Neuronal stem cell (in vitro differentiated cells): ENCODE results near the gene ARFRP1.

Source experiments
- DNase-seq: peaks from one replicate; pipeline ENCODE4 v3.0.0-alpha.2; 2013; ENCODE audit warnings: low spot score
- H2AFZ ChIP-seq: one replicate; pipeline ENCODE4 v1.6.1; 2013; ENCODE audit warnings: mild to moderate bottlenecking, low read length, inconsistent platforms
- H2AK5ac ChIP-seq: 2 replicates; pipeline ENCODE4 v1.6.1; 2013; ENCODE audit warnings: low read depth, mild to moderate bottlenecking, inconsistent platforms, low read length, moderate library complexity, mixed read lengths
- H2BK120ac ChIP-seq: 2 replicates; pipeline ENCODE4 v1.6.1; 2013; ENCODE audit warnings: low read depth, mild to moderate bottlenecking, inconsistent platforms, low read length, moderate library complexity, mixed read lengths
- H2BK12ac ChIP-seq: one replicate; pipeline ENCODE4 v1.6.1; 2013; ENCODE audit warnings: low read length, inconsistent platforms
- H2BK15ac ChIP-seq: 2 replicates; pipeline ENCODE4 v1.6.1; 2013; ENCODE audit warnings: mild to moderate bottlenecking, low read length, inconsistent platforms, mixed read lengths
- H2BK5ac ChIP-seq: one replicate; pipeline ENCODE4 v1.6.1; 2013; ENCODE audit warnings: inconsistent platforms, mild to moderate bottlenecking, low read length, moderate library complexity
- H3K14ac ChIP-seq: one replicate; pipeline ENCODE4 v1.6.1; 2013; ENCODE audit warnings: low read length, inconsistent platforms
- H3K18ac ChIP-seq: 2 replicates; pipeline ENCODE4 v1.6.1; 2013; ENCODE audit warnings: low read length, inconsistent platforms
- H3K23ac ChIP-seq: 2 replicates; pipeline ENCODE4 v1.6.1; 2013; ENCODE audit warnings: low read depth, mild to moderate bottlenecking, mixed read lengths, low read length, inconsistent platforms; ENCODE audit not compliant: poor library complexity
- H3K27ac ChIP-seq: replicated peaks from 3 replicates; pipeline ENCODE4 v1.5.1; 2013; ENCODE audit warnings: low read length, inconsistent platforms
- H3K27me3 ChIP-seq, 3 experiments: 2 replicates each; pipeline ENCODE4 v1.6.1; 2013; ENCODE audit warnings: low read length in 3 of 3, mild to moderate bottlenecking in 2 of 3, inconsistent platforms in 1 of 3, low read depth in 1 of 3, mixed read lengths in 1 of 3, moderate library complexity in 1 of 3; ENCODE audit not compliant: control insufficient read depth in 3 of 3, insufficient read depth in 3 of 3
- H3K36me3 ChIP-seq, 2 donors: replicated peaks in 1 of 2; 2 replicates each; pipeline ENCODE4 v1.6.1; 2013; ENCODE audit warnings: low read length in 2 of 2; ENCODE audit not compliant: control insufficient read depth in 2 of 2, insufficient read depth in 2 of 2
- H3K4ac ChIP-seq: 2 replicates; pipeline ENCODE4 v1.6.1; 2013; ENCODE audit warnings: inconsistent platforms, mild to moderate bottlenecking, low read length, moderate library complexity
- H3K4me1 ChIP-seq, 2 donors: 1 replicate in 1 of 2; 2 replicates in 1 of 2; pipeline ENCODE4 v1.6.1; 2013; ENCODE audit warnings: low read length in 2 of 2, low read depth in 1 of 2; ENCODE audit not compliant: control insufficient read depth in 2 of 2, insufficient read depth in 1 of 2
- H3K4me2 ChIP-seq: one replicate; pipeline ENCODE4 v1.6.1; 2013; ENCODE audit warnings: mild to moderate bottlenecking, low read length, inconsistent platforms; ENCODE audit not compliant: insufficient read depth, poor library complexity, severe bottlenecking
- H3K4me3 ChIP-seq, 2 donors: 2 replicates each; pipeline ENCODE4 v1.5.1; 2013; ENCODE audit warnings: low read length in 2 of 2, mild to moderate bottlenecking in 2 of 2, inconsistent platforms in 1 of 2, moderate library complexity in 1 of 2
- H3K79me1 ChIP-seq: one replicate; pipeline ENCODE4 v1.6.1; 2013; ENCODE audit warnings: low read depth, mild to moderate bottlenecking, inconsistent platforms, low read length, moderate library complexity
- H3K9ac ChIP-seq: one replicate; pipeline ENCODE4 v1.6.1; 2013; ENCODE audit warnings: mild to moderate bottlenecking, low read depth, low read length, inconsistent platforms; ENCODE audit not compliant: poor library complexity
- H3K9me3 ChIP-seq, 2 donors: replicated peaks in 1 of 2; 2 replicates each; pipeline versions ENCODE3 to v1.6.1; 2013; ENCODE audit warnings: low read length in 2 of 2, mild to moderate bottlenecking in 2 of 2, inconsistent platforms in 1 of 2, low read depth in 1 of 2, mixed read lengths in 1 of 2, moderate library complexity in 1 of 2; ENCODE audit not compliant: control insufficient read depth in 2 of 2, insufficient read depth in 1 of 2
- H4K8ac ChIP-seq: one replicate; pipeline ENCODE4 v1.6.1; 2013; ENCODE audit warnings: low read depth, mild to moderate bottlenecking, inconsistent platforms, low read length, moderate library complexity
- H4K91ac ChIP-seq: one replicate; pipeline ENCODE4 v1.6.1; 2013; ENCODE audit warnings: low read length, low read depth, mild to moderate bottlenecking, inconsistent platforms; ENCODE audit not compliant: poor library complexity
- WGBS, 2 donors: extraction: QIAGEN DNeasy Blood & Tissue Kit; methylation state at CpG; one replicate each; pipeline ENCODE4 v1.1.7; 2013; ENCODE audit warnings: missing lambda C conversion rate in 2 of 2, mixed read lengths in 1 of 2; ENCODE audit not compliant: insufficient read length in 2 of 2, insufficient replicate concordance in 1 of 2; ENCODE audit errors: extremely low coverage in 2 of 2; 5-methylcytosine and 5-hydroxymethylcytosine counted together

ARFRP1 gene

GRCh38 chr20:63754008-63754407 lies 46.2 kb upstream of the ARFRP1 start:
- Histone ChIP-seq H3K9me3 (no peaks in the 10 kb centered on the region), H2BK120ac (no peak overlapping the region), H2AFZ (no peak overlapping the region), H3K9ac (no peak overlapping the region), H3K14ac (no peak overlapping the region), H2AK5ac (no peak overlapping the region), H3K18ac (peak overlapping the region; percentile 3), H3K27me3 (no peaks in the 10 kb centered on the region), H3K23ac (no peak overlapping the region), H3K4me3 (no peak overlapping the region), H3K4ac (peak overlapping the region; percentile 78), H3K4me1 (peaks cover 6 to 8% of the 10 kb centered on the region in 2 donors), H4K91ac (no peak overlapping the region), H2BK15ac (no peak overlapping the region), H3K79me1 (peaks cover 2% of the 10 kb centered on the region), H3K4me2 (no peak overlapping the region), H2BK12ac (peak overlapping the region; percentile 49), H3K36me3 (peaks cover 2 to 46% of the 10 kb centered on the region in 2 donors), H4K8ac (no peak overlapping the region), H3K27ac (peak overlapping the region; percentile 40), H2BK5ac (no peak overlapping the region)
- DNase-seq: no peak
- no CpG with 5 or more reads among the region's 16 CpGs for WGBS, 2 donors

GRCh38 chr20:63753381-63753780 lies 45.6 kb upstream of the ARFRP1 start:
- Histone ChIP-seq H2BK120ac (no peak overlapping the region), H4K8ac (no peak overlapping the region), H3K27me3 (no peaks in the 10 kb centered on the region), H3K27ac (no peak overlapping the region), H3K9ac (peak overlapping the region; percentile 30), H3K18ac (peak overlapping the region; percentile 46), H3K14ac (no peak overlapping the region), H3K36me3 (peaks cover 2 to 47% of the 10 kb centered on the region in 2 donors), H3K9me3 (no peaks in the 10 kb centered on the region), H3K79me1 (peaks cover 2% of the 10 kb centered on the region), H3K23ac (no peak overlapping the region), H3K4ac (no peak overlapping the region), H2BK5ac (no peak overlapping the region), H2BK15ac (no peak overlapping the region), H2BK12ac (no peak overlapping the region), H3K4me2 (no peak overlapping the region), H2AFZ (no peak overlapping the region), H4K91ac (no peak overlapping the region), H3K4me1 (peaks cover 6 to 8% of the 10 kb centered on the region in 2 donors), H2AK5ac (no peak overlapping the region), H3K4me3 (no peak overlapping the region)
- no CpG with 5 or more reads among the region's 13 CpGs for WGBS, 2 donors
- DNase-seq: no peak

- Histone ChIP-seq H2BK15ac (no peak overlapping the region), H3K27me3 (no peaks in the 10 kb centered on the region), H3K14ac (no peak overlapping the region), H3K36me3 (peaks cover 2 to 47% of the 10 kb centered on the region in 2 donors), H3K9me3 (no peaks in the 10 kb centered on the region), H3K4me3 (no peak overlapping the region), H3K18ac (no peak overlapping the region), H3K4me2 (no peak overlapping the region), H3K79me1 (no peaks in the 10 kb centered on the region), H2BK12ac (no peak overlapping the region), H2BK5ac (no peak overlapping the region), H4K8ac (no peak overlapping the region), H2BK120ac (no peak overlapping the region), H2AK5ac (peak overlapping the region; percentile 41), H3K23ac (peak overlapping the region; percentile 17), H3K4me1 (peaks cover 6 to 8% of the 10 kb centered on the region in 2 donors), H2AFZ (no peak overlapping the region), H3K4ac (no peak overlapping the region), H3K27ac (no peak overlapping the region), H4K91ac (no peak overlapping the region), H3K9ac (no peak overlapping the region)
- DNase-seq: no peak
- no CpG with 5 or more reads among the region's 50 CpGs for WGBS, 2 donors
Observed at GRCh38 chr20:63752411-63753101, 44.8 kb upstream of the ARFRP1 start.

- no peak overlapping the region for H3K4me2 ChIP-seq
- H3K18ac ChIP-seq: peak overlapping the region; percentile 93
- H4K91ac ChIP-seq: peak overlapping the region; percentile 89
- peaks cover 6 to 8% of the 10 kb centered on the region in 2 donors for H3K4me1 ChIP-seq
- no peak overlapping the region for H3K4ac ChIP-seq
- H2BK5ac ChIP-seq: peak overlapping the region; percentile 36
- H3K9me3 ChIP-seq: no peaks in the 10 kb centered on the region
- no peak overlapping the region for H2AFZ ChIP-seq
- no peaks in the 10 kb centered on the region for H3K79me1 ChIP-seq
- peak overlapping the region; percentile 62 for H3K23ac ChIP-seq
- WGBS, 2 donors: no CpG with 5 or more reads among the region's 45 CpGs
- H3K14ac ChIP-seq: no peak overlapping the region
- H2BK120ac ChIP-seq: peak overlapping the region; percentile 99
- no peak overlapping the region for H3K9ac ChIP-seq
- peak overlapping the region in 1 of 2 donors; percentile 5 for H3K4me3 ChIP-seq
- H2BK12ac ChIP-seq: peak overlapping the region; percentile 32
- H3K27me3 ChIP-seq: no peaks in the 10 kb centered on the region
- no peak for DNase-seq
- H3K27ac ChIP-seq: peak overlapping the region; percentile 83
- peak overlapping the region; percentile 89 for H2AK5ac ChIP-seq
- H2BK15ac ChIP-seq: peak overlapping the region; percentile 64
- H3K36me3 ChIP-seq: peaks cover 2 to 43% of the 10 kb centered on the region in 2 donors
- no peak overlapping the region for H4K8ac ChIP-seq
Observed at GRCh38 chr20:63751471-63752271, 43.9 kb upstream of the ARFRP1 start.
